Measurements from ENCODE around the gene DNAJB12. TPM values are rescaled to one million over a fixed set of nuclear protein-coding genes. Genes with fewer than 3 reads are reported as not detected.

The DNAJB12 gene
- total RNA-seq, 1 experiment from 2014 or later: 27.6 TPM

- Histone ChIP-seq H2BK20ac (ENCODE audit: low read depth, low read length, poor library complexity, severe bottlenecking) (no peak overlapping the region), H3K79me1 (ENCODE audit: insufficient read depth, low read depth, low read length, poor library complexity, severe bottlenecking) (no peaks in the 10 kb centered on the region), H2AK5ac (ENCODE audit: insufficient read length, low read length) (no peak overlapping the region), H3K9me3 (ENCODE audit: control insufficient read depth, low read depth, low read length) (no peaks in the 10 kb centered on the region), H3K27ac (ENCODE audit: insufficient read length, low read depth, low read length) (no peak overlapping the region), H4K8ac (replicated peaks; ENCODE audit: insufficient read length, low read depth, low read length) (no peak overlapping the region), H3K4me2 (ENCODE audit: insufficient read depth, insufficient read length, low read length) (no peak overlapping the region), H4K20me1 (ENCODE audit: control insufficient read depth, insufficient read depth, insufficient read length) (no peaks in the 10 kb centered on the region), H3K18ac (ENCODE audit: insufficient read length, low read depth, low read length) (no peak overlapping the region), H3K79me2 (ENCODE audit: insufficient read depth, low read length) (no peaks in the 10 kb centered on the region), H3K23me2 (ENCODE audit: insufficient read length, low read depth, low read length, poor library complexity, severe bottlenecking) (no peaks in the 10 kb centered on the region), H3K27me3 (ENCODE audit: insufficient read depth, low read length) (no peaks in the 10 kb centered on the region), H2AFZ (ENCODE audit: low read length) (no peak overlapping the region), H2BK12ac (ENCODE audit: insufficient read length, low read depth, low read length) (no peak overlapping the region), H3K4ac (ENCODE audit: low read depth, low read length) (no peak overlapping the region), H3K56ac (ENCODE audit: insufficient read length, low read depth, low read length) (no peak overlapping the region), H2BK5ac (ENCODE audit: insufficient read length, low read length) (no peak overlapping the region), H3K9ac (ENCODE audit: extremely low read depth, insufficient read length, low read length) (no peak overlapping the region), H3K4me1 (ENCODE audit: insufficient read depth, low read length) (peaks cover 5% of the 10 kb centered on the region; the same call in 1 of the 2 replicates), H3K14ac (ENCODE audit: insufficient read depth, low read length) (no peak overlapping the region), H4K91ac (ENCODE audit: insufficient read length, low read depth, low read length) (peak overlapping the region; percentile 63), H2BK120ac (ENCODE audit: low read depth, low read length, poor library complexity, severe bottlenecking) (no peak overlapping the region), H4K5ac (ENCODE audit: insufficient read length, low read depth, low read length) (no peak overlapping the region), H3K23ac (ENCODE audit: insufficient read length, low read depth, low read length) (no peak overlapping the region), H2BK15ac (ENCODE audit: low read depth, low read length) (no peak overlapping the region), H3T11ph (ENCODE audit: low read length) (no peak overlapping the region)
- Mint-ChIP-seq H3K9me3 (no peaks in the 10 kb centered on the region), H3K4me1 (peaks cover 28 to 35% of the 10 kb centered on the region in 2 experiments), H3K36me3 (ENCODE audit: insufficient read depth in 1 of 3, low read depth in 3 of 3) (peaks cover 6 to 54% (median 13%) of the 10 kb centered on the region in 3 experiments), H3K27ac (no peak overlapping the region), H3K27me3 (ENCODE audit: low read depth) (no peaks in the 10 kb centered on the region; the same call in 1 of the 2 replicates), H3K4me3 (no peak overlapping the region; a peak in 1 of 5 replicates)
- WGBS (ENCODE audit: extremely low coverage, insufficient read length, low lambda C conversion rate): no CpG with 5 or more reads among the region's 20 CpGs
- TF ChIP-seq CTCF (conservative IDR thresholded peaks at IDR 0.05): no peak
- DNase-seq: no peak
Measured at GRCh38 chr10:72335394-72336258, 19.1 kb downstream of the DNAJB12 start.
